ENCODE data around the gene NEURL1. TPM values are rescaled to one million over a fixed set of nuclear protein-coding genes. Genes with fewer than 3 reads are reported as not detected.

The NEURL1 gene
- total RNA-seq, 1 experiment from 2014 or later, result 4.8 TPM

GRCh38 chr10:103512591-103513379, 19.3 kb downstream of the NEURL1 start:
- no peaks in the 10 kb centered on the region for H3K9me2 ChIP-seq (ENCODE audit: insufficient read depth)
- TF ChIP-seq EZH2 (IDR thresholded peaks at IDR 0.05; ENCODE audit: low read depth) (no peak), CTCF (conservative IDR thresholded peaks at IDR 0.05) (no peak)
- no peaks in the 10 kb centered on the region for H3K27me3 ChIP-seq (ENCODE audit: insufficient read depth, low read depth)
- H3K4me3 ChIP-seq, result no peak overlapping the region
- H3K36me3 ChIP-seq (ENCODE audit: low read depth), result no peaks in the 10 kb centered on the region
- BruUV-seq (replicated peaks), result no TSS peak
- peaks cover 9% of the 10 kb centered on the region; the same call in 1 of the 2 replicates for H3F3A ChIP-seq (ENCODE audit: insufficient read depth, low read depth)
- H2AFZ ChIP-seq, result no peak overlapping the region
- POLR2A ChIA-PET (ENCODE audit: unreplicated experiment), result no interaction called here
- CTCF ChIA-PET, result no interaction called here
- DNase-seq, result no peak
- peaks cover 10% of the 10 kb centered on the region; the same call in 1 of the 2 replicates for H3K4me1 ChIP-seq (replicated peaks; ENCODE audit: insufficient read depth)
- intact Hi-C loops (cut with micrococcal nuclease; ENCODE audit: unreplicated experiment), result no loop called here
- H4K20me1 ChIP-seq (ENCODE audit: insufficient read depth), result no peaks in the 10 kb centered on the region
- no peak overlapping the region for H3K4me2 ChIP-seq
- no peak overlapping the region for H3K27ac ChIP-seq
- H3K79me2 ChIP-seq (ENCODE audit: low read depth), result no peaks in the 10 kb centered on the region
- H3K9me3 ChIP-seq (ENCODE audit: insufficient read depth, low read depth), result no peaks in the 10 kb centered on the region

GRCh38 chr10:103513380-103514060, 20.0 kb downstream of the NEURL1 start:
- no TSS peak for BruUV-seq (replicated peaks)
- POLR2A ChIA-PET (ENCODE audit: unreplicated experiment), result no interaction called here
- H3K9me2 ChIP-seq (ENCODE audit: insufficient read depth), result no peaks in the 10 kb centered on the region
- DNase-seq, result no peak
- CTCF ChIA-PET, result no interaction called here
- intact Hi-C loops (cut with micrococcal nuclease; ENCODE audit: unreplicated experiment), result no loop called here
- no peaks in the 10 kb centered on the region for H3K9me3 ChIP-seq (ENCODE audit: insufficient read depth, low read depth)
- no peaks in the 10 kb centered on the region for H3K79me2 ChIP-seq (ENCODE audit: low read depth)
- no peak overlapping the region for H3K4me3 ChIP-seq
- no peak overlapping the region for H3K4me2 ChIP-seq
- no peak overlapping the region for H3K27ac ChIP-seq
- H3K4me1 ChIP-seq (replicated peaks; ENCODE audit: insufficient read depth), result peaks cover 16% of the 10 kb centered on the region; the same call in 1 of the 2 replicates
- H2AFZ ChIP-seq, result no peak overlapping the region
- no peaks in the 10 kb centered on the region for H3K27me3 ChIP-seq (ENCODE audit: insufficient read depth, low read depth)
- TF ChIP-seq EZH2 (IDR thresholded peaks at IDR 0.05; ENCODE audit: low read depth) (no peak), CTCF (conservative IDR thresholded peaks at IDR 0.05) (no peak)
- no peaks in the 10 kb centered on the region for H3K36me3 ChIP-seq (ENCODE audit: low read depth)
- no peaks in the 10 kb centered on the region for H4K20me1 ChIP-seq (ENCODE audit: insufficient read depth)
- H3F3A ChIP-seq (ENCODE audit: insufficient read depth, low read depth), result peaks cover 16% of the 10 kb centered on the region; the same call in 1 of the 2 replicates

GRCh38 chr10:103514244-103514643, 20.7 kb downstream of the NEURL1 start:
- H3K36me3 ChIP-seq (ENCODE audit: low read depth), result no peaks in the 10 kb centered on the region
- ChIA-PET CTCF (no interaction called here), POLR2A (ENCODE audit: unreplicated experiment) (no interaction called here)
- H3K27me3 ChIP-seq (ENCODE audit: insufficient read depth, low read depth), result no peaks in the 10 kb centered on the region
- intact Hi-C loops (cut with micrococcal nuclease; ENCODE audit: unreplicated experiment), result no loop called here
- no peak overlapping the region for H2AFZ ChIP-seq
- H3K9me3 ChIP-seq (ENCODE audit: insufficient read depth, low read depth), result no peaks in the 10 kb centered on the region
- H3K79me2 ChIP-seq (ENCODE audit: low read depth), result no peaks in the 10 kb centered on the region
- H3K27ac ChIP-seq, result no peak overlapping the region
- BruUV-seq (replicated peaks), result no TSS peak
- TF ChIP-seq CTCF (conservative IDR thresholded peaks at IDR 0.05) (no peak), EZH2 (IDR thresholded peaks at IDR 0.05; ENCODE audit: low read depth) (no peak)
- H4K20me1 ChIP-seq (ENCODE audit: insufficient read depth), result no peaks in the 10 kb centered on the region
- H3K4me3 ChIP-seq, result no peak overlapping the region
- H3K4me2 ChIP-seq, result no peak overlapping the region
- H3F3A ChIP-seq (ENCODE audit: insufficient read depth, low read depth), result peaks cover 17% of the 10 kb centered on the region; the same call in 1 of the 2 replicates
- no peaks in the 10 kb centered on the region for H3K9me2 ChIP-seq (ENCODE audit: insufficient read depth)
- DNase-seq, result no peak
- H3K4me1 ChIP-seq (replicated peaks; ENCODE audit: insufficient read depth), result peaks cover 16% of the 10 kb centered on the region; the same call in 1 of the 2 replicates
